SKM-1 (cell line): Measurements from ENCODE around the gene ZRANB1.
"Not testable (repeated sequence)": the region's sequence is repeated elsewhere in the genome, so short reads cannot be mapped to it uniquely, and the experiment has no call there.

Source experiments
- DNase-seq: peaks from one replicate; lab custom pipeline; 2025; ENCODE audit not compliant: unreplicated experiment; lab: John Stamatoyannopoulos, UW

ZRANB1 gene

DNA sequence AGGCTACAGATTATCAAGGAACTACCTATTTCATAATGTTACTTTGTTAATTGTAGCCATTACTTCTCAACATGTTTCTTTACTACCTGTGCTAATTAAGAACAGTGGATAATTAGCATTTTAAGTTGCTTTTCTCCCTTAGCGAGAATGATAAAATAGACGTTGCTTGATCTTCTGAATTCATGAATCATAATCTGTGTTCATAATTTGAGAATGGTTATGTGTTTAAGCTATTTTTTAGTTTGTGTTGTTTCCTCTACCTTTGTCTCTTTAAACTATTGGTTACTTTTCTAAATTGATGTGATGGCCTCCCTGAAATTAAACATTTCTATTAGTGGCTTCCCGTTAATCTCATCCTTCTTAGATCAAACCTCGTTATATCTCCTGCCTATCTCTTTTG is at the start of gene ZRANB1:
ZRANB1 (plus strand) TSS at position 301 of the 400 bp plus-strand sequence. CDS start 371 bp downstream, outside the sequence.
- no peak for DNase-seq

DNA sequence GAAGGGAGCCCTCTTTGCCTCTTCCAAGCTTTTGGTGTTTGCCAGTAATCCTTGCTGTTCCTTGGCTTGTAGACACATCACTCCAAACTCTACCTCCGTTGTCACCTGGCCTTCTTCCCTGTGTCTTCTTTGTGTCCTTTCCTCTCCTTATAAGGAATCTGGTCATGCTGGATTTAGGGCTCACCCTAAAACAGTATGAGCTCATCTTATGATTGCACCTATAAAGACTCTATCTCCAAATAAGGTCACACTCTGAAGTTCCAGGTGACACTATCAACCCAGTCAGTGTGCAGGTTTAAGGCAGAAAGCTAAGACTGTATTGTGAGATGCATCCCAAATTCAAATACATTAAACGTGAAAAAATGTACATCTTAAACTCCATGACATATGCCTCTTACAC is 49.0 kb upstream of the ZRANB1 start:
- no peak for DNase-seq

DNA sequence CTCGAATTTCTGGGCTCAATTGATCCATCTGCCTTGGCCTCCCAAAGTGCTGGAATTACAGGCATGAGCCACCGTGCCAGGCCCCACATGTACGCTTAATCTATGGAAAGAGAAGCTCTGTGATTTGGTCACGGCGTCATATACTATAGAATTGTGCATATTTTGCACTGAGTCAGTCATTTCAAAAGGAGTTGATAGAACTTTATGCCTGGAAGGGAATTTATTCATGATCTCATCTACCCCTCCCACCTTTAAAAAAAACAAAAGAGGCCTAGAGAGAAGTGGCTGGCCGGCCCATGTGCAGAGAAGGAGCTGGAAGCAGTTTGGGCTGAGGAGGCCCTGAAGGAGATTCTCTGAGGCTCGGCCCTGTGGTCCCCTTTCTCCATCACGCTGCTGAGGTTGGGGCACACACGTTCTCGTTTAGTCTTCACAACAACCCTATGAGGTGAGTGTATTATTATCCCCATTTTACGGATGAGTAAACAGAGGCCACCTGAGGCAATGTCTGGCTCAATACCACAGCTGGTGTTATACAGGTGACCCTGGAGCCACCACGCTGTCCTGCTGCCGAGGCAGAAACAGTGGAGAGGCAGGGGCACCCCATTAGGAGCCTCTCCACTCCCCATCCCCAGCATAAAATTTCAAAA is 47.2 kb upstream of the ZRANB1 start:
- no peak for DNase-seq

DNA sequence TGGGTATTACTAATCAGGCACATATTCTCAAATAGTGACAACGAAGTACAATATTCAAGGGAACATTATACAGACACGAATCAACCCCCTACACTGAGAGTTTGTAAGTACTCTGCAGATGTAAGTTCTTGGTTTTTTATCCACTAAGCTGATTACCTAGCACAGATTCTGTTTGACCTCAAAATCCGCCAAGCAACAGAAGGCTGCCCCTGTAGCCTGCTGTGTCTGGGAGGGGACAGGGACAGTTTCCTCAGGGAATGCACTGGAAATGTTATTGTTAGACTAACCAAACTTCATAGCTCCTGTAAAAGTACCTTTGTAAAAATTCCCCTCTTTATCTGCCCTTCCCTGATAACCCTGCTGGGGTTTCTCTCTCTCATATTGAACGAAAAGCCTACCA is 45.2 kb upstream of the ZRANB1 start:
- no peak for DNase-seq

DNA sequence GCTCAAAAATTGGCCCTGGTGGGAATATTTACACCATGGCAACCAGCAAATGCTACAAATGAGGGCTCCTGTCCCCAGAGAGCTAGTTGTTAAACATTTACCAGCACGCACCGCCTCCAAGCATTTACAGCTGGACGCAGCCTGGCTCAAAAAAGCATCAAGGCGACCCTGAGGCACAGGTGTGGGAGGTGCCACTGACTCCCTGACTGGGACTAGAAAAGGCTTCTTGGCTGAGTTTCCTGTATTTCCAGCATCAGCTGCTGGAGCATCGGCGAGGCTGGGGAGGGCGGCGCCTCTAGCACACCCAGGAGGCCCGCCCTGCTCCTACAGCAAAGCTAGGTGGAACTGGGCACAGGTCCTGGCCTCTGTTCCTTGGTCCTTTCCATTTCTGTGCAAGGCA is 43.5 kb upstream of the ZRANB1 start:
- DNase-seq = no peak

DNA sequence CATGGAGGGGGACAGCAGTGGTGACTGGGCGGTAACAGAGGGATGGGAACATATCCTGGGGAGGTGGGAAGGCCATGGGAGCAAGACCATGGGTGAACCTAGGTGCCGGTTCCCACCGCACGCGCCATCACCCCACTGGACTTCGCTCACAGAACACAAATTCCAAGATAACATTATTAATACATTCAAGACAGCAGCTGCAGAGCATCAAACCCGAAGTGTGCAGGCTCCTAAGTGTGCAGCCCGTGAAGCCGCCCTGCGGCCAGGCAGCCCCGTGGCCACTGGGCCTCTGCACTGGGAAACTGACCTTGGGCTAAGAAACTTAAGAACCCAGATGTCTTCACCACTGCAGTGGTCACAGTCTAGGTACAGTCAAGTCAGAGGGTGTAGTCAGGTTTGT is 42.8 kb upstream of the ZRANB1 start:
- no peak for DNase-seq

DNA sequence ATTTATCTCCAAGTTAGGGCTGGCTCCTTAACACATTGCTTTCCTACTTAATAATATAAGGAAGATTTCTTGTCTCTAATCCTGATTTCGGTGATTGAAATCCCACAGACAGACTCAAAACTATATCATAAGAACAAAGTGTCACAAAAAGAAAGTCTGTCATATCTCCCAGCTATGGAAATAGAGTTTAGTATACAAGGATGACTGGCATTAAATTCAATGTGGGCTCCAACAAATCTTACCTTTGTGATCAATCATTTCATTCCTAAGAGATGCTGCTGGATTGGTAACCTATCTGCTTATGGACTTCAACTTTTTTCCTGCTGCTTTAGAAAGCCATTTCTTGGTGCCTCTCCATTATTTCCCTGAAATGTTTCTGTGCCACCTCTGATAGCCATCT is 39.5 kb upstream of the ZRANB1 start:
- no peak for DNase-seq

DNA sequence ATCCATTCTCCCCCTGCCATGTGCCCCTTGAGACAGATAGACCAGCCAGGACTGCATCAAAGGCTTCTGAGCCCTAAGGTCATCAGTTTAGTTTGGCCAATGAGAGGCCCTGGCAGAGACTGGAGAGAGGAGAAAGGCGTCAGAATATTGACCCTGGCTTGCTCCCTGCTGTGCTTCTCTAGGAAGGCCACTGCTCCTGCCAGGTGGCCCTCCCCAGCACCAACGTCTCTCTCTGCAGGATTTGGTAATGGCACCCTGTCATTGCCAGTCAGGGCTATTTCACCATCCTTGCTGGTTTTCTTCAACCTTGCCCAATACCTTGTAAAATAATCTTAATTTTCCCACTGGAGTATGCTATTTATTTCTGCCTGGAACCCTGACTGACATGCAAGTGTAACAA is 38.8 kb upstream of the ZRANB1 start:
- DNase-seq = no peak

DNA sequence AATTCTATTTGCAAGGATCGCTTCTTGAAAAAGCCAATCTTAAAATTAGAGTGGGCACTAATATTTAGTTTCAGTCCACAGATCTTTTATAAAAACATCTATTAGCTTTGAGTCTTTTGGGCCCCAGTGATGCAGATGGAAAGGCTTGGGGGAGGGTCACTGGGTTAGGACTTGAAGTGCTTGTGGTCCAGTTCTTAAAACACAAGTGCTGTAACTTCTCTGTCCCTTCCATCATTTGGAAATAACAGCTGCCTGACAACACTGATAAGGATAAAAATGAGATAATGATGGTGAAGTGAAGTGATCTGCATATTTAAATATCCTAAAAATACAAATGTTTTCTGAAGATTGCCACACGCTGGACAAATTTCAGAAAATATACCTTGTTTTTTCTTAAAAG is 37.1 kb upstream of the ZRANB1 start:
- no peak for DNase-seq

DNA sequence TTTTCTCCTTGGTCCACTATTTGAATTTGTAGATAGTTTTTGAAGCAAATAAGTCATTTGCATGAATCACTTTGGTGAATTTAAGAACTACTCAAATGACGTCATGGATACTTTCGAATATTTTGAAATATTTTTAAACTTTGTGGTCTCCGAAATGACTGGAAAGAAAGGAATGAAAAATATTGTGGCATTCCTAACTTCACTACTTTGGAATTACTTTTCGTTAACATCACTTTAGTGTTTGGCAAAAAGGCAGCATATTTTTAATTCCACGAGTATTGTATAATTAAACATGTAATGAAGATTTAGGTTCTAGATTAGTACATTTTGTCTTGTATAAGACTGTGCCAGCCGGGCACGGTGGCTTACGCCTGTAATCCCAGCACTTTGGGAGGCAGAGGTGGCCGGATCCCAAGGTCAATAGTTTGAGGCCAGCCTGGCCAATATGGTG is 35.3 kb upstream of the ZRANB1 start:
- DNase-seq = no peak

DNA sequence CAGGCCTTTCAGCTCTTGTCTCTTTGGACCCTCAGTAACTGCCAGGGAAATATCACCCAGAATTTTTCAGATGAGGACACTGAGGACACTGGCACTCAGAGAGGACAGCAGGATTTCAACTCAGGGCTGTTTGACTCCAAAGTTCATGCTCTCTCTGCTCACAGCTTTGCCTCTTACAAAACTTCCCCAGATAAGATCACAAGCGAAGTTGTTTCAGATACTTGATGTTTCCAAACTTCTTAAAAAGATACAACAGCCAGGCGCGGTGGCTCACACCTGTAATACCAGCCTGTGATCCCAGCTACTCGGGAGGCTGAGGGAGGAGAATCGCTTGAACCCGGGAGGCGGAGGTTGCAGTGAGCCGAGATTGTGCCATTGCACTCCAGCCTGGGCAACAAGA is 32.4 kb upstream of the ZRANB1 start:
- DNase-seq = no peak

DNA sequence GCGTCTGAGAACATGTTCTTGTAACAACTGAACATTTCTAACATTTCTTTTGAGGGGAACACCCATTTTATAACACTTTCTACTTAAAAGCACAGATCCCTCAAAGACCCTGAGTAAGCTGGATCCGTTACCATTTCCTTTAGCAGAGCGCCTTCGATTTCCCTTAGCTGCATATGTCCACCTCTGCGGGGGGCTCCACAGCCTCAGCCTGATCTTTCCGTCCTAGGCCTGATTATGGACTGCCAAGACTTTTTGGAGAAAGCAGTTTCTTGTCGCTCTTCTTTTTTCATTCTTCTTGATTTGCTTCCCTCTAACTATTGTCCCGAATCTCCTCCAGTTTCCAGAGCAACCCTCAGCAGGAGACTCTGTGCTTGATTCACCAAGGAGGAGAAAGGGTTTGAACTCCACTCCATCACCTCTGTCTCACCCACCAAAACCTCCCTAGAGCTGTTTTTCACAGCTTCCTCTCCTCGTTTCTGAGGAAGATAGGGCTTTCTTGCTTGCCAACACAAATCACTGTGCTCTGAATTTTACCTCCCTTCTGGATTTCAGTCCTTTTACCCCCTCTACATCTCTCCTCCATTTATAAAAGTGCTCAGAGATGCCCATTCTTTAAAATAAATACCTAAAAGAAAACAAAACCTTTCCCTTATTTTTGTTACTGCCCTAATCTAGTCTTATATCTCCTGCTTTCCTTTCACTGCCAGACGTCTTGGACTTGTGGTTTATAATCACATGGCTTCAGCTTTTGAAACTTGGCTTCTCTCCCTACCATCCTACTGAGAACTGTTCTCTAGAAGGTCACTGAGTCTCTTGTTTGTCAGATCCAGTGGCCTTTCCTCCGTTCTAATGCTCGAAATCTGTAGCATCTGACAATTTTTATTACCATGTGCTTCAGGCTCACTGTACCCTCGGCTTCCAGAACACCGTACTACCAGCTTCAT is 30.5 kb upstream of the ZRANB1 start:
- no peak for DNase-seq

DNA sequence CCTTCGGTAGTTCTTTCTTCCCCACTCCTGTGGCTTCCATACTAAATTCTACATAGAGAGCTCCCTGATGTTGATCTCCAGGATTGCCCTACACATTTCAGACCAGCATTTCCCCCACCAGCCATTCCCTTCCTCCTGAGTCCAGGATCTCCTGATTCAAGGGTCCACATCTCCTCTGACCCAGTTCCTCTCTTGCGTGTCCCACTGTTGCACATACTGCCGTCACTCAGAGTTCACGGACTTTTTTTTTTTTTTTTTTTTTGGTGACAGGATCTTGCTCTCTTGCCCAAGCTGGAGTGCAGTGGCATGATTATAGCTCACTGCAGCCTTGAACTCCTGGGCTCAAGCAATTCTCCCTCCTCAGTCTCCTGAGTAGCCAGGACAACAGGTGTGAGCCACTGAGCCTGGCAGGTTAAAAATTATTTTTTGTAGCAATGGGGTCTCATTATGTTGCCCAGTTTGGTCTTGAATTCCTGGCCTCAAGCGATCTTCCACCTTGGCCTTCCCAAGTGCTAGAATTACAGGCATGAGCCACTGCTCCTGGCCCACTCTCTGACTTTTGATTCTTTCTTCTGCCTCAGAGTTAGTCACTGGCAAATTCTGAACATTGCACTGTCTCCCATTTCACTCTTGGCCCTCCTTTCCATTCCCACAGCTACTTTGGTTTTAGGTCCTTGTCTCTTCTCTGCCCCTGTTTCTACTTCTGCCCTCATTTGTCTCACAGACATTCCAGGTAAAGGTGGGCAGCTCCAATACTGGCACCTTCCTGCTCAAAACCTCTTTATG is 29.6 kb upstream of the ZRANB1 start:
- DNase-seq = no peak

DNA sequence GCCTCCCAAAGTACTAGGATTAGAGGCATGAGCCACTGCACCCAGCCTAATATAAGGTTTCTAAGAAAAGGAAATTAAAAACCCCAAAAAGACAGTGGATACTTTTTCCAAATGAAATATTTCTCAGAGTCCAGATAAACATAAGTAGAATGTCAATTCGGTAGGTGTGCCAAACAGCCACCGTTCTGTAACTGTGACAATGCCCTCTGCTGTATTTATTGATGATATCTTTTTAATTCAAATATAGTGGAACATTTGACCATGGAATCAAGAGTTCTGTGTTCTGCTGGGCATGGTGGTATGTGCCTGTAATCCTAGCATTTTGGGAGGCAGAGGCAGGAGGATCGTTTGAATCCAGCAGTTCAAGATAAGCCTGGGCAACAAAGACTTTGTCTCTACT is 28.8 kb upstream of the ZRANB1 start:
- DNase-seq = no peak

DNA sequence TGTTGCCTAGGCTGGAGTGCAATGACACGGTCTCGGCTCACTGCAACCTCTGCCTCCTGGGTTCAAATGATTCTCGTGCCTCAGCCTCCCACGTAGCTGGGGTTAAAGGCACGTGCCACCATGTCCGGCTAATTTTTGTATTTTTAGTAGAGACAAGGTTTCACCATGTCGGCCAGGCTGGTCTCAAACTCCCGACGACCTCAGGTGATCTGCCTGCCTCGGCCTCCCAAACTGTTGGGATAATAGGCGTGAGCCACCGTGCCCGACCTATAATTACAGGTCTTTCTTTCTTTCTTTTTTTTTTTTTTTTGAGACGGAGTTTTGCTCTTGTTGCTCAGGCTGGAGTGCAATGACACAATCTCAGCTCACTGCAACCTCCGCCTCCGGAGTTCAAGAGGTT is 27.5 kb upstream of the ZRANB1 start:
- not testable (repeated sequence) for DNase-seq

DNA sequence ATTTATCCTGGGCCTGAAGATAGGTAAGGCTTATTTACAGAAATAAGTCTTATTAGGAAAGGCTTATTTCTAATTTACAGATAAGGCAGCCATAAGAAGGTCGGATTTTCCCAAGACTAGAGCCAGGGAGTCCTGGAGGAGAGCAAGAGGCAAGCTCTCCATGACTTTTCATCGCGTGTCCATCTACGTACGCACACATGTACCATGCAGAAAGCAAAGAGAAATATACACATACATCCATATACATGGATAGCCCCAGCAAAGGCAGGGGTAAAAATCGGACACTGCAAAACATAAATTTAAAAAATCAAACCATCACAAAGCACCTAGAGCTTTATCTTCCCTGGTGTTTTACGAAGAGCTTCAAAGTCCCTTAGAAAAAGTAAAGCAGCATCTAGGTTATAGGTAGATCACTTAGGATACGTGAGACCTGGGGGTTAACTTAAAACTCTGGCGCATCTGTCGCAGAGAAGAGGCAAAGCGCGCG is 25.8 kb upstream of the ZRANB1 start:
- DNase-seq = no peak

DNA sequence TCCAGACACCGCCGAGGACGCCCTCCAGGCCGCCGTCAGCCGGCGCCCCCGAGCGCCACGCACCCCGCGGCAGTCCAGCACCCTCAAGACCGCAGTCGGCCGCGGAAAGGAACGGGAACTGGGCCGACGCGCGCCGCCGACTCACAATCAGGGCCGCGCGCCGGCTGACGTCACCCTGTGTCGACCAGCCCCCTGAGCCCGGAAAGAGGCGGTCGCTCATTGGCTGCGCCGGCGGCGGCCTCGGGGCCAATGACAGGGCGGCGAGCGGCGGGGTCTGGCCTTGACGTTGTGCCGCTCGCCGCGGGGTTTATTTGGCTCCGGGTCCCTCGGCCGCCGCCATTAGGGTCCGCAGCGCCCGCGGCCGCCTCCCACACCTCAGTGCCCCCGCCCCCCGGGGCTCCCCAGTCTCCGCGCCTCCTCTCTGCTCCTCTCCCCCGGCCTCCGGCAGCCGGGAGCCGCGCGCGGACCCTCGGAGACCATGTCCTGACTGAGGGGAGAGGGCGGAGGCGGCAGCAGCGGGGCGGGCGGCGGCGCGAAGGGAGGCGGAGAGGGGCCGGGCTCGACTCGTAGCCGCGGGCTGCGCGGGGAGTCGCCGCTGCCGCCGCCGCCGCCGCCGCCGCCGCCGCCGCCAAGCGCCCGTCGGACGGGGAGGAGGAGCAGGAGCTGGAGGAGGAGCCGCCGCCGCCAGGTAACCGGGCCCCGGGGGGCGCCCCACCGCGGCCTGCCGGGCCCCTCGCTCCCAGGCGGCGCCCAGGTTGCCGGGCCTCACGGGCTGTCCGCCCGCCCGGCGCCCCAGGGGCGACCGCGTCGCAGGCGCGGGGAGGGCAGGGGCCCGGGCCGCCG is 25.1 kb upstream of the ZRANB1 start:
- DNase-seq = peak; percentile 89

DNA sequence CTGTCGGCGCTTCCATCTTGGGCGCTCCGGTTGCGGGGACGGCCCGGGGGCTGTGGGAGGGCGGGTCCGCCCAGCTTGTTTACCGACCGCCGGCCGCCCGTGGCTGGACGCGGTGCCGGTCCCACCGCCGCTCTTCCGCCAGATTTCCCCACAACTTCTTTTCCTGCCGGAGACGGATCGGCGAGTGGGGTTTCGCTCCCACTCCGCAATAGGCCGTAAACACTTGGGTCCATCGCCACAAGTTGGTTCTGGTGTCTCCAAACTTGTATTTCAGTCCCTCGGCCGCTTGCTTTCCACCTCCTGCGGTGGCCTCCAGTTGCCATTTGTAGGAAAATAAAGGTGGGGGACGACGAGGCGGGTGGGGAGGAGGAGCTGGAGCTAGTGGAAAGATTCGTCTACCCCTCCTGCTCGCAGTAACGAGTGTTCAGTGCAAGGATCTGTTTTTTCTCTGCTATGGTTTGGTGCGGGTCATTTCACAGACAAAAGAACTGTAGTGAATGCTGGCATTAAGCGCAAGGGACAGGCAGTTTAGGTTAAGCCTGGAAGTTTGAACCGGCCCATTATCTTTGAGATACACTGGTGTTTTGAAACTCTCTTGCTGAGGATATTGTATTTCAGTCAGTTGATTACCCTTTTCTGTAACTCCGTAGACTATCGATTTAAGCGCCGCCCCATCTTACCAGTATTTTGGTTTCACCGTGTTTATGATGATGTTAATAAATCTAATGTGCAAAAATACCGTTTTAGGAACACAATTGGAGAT is 24.3 kb upstream of the ZRANB1 start:
- DNase-seq = no peak

DNA sequence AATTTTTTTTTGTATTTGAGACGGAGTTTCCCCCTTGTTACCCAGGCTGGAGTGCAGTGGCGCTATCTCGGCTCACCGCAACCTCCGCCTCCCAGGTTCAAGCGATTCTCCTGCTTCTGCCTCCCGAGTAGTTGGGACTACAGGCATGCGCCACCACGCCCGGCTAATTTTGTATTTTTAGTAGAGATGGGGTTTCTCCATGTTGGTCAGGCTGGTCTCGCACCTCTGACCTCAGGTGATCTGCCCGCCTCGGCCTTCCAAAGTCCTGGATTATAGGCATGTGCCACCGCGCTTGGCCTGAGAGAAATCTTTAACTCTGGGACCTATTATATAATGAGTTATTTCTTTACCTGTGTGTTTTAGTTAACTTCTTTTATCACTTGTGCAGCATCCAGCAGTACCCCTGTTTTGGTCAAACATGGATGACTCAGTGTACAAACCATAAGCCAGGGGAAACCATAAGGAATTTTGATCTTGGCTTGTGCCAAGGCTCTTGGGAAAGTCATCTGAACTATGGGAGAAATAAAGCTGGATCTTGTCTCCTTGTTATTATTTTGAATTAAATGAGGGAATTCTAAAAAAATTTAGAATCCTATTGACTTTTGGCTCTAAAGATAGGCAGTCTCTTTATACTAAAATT is 23.6 kb upstream of the ZRANB1 start:
- DNase-seq = no peak
